Endothelial cell of umbilical vein (primary cell): ENCODE results near the gene CACNA2D1.

Experiments
- EZH2 ChIP-seq: IDR thresholded peaks from 2 replicates; pipeline ENCODE4 v1.6.1; 2012; ENCODE audit warnings: borderline replicate concordance, low read depth, mild to moderate bottlenecking, moderate library complexity, low read length, inconsistent platforms; ENCODE audit not compliant: severe bottlenecking
- FOS ChIP-seq: IDR thresholded peaks from 2 replicates; pipeline ENCODE4 v1.6.1; 2011; ENCODE audit warnings: mild to moderate bottlenecking, low read length, moderate library complexity, borderline replicate concordance; ENCODE audit not compliant: insufficient read depth
- POLR2A ChIP-seq: IDR thresholded peaks from 2 replicates; pipeline ENCODE4 v1.6.1; 2012; ENCODE audit warnings: low read depth, mild to moderate bottlenecking, control low read depth, low read length
- POLR2AphosphoS5 ChIP-seq: IDR thresholded peaks from 2 replicates; pipeline ENCODE4 v1.6.1; 2012; ENCODE audit warnings: low read depth, mild to moderate bottlenecking, control low read depth, low read length, moderate library complexity; ENCODE audit not compliant: insufficient read depth
- TF ChIP-seq, protein P1 (sequence below), 2 donors: IDR thresholded peaks; 1 replicate in 1 of 2; 2 replicates in 1 of 2; pipeline ENCODE4 v1.5.1; 2011; ENCODE audit warnings: low read length in 2 of 2, mild to moderate bottlenecking in 2 of 2, moderate library complexity in 2 of 2, control low read depth in 1 of 2, inconsistent platforms in 1 of 2, low read depth in 1 of 2; ENCODE audit not compliant: insufficient read depth in 1 of 2; ENCODE audit errors: extremely low read depth in 1 of 2

DNA sequence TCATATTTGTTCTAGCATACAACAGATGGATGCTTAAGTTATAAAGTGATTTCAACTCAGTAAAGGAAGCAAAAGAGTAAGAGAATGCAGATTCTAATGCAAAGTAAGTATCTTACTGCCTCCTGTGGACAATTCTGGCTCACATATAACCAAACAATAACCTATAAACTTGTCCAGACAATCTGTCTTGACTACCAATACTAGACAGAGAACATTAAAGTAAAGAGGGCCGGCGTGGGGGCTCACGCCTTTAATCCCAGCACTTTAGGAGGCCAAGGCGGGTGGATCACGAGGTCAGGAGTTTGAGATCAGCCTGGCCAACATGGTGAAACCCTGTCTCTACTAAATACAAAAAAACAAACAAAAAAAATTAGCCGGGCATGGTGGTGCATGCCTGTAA is 329.3 kb downstream of the CACNA2D1 start:
- TF ChIP-seq EZH2 (no peak), POLR2A (no peak), FOS (no peak), POLR2AphosphoS5 (no peak)
- TF ChIP-seq, protein P1, sequence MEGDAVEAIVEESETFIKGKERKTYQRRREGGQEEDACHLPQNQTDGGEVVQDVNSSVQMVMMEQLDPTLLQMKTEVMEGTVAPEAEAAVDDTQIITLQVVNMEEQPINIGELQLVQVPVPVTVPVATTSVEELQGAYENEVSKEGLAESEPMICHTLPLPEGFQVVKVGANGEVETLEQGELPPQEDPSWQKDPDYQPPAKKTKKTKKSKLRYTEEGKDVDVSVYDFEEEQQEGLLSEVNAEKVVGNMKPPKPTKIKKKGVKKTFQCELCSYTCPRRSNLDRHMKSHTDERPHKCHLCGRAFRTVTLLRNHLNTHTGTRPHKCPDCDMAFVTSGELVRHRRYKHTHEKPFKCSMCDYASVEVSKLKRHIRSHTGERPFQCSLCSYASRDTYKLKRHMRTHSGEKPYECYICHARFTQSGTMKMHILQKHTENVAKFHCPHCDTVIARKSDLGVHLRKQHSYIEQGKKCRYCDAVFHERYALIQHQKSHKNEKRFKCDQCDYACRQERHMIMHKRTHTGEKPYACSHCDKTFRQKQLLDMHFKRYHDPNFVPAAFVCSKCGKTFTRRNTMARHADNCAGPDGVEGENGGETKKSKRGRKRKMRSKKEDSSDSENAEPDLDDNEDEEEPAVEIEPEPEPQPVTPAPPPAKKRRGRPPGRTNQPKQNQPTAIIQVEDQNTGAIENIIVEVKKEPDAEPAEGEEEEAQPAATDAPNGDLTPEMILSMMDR (IDR thresholded peaks at IDR 0.05; ENCODE audit: extremely low read depth in 1 of 2, insufficient read depth in 1 of 2, low read depth in 1 of 2, low read length in 2 of 2), result no peak
